HCEC 1CT (cell line): ENCODE measurements around the gene FRMD5.
A peak's percentile ranks its signal among the peaks of the same experiment; 100 is the strongest.

Source experiments
- DNase-seq: peaks from one replicate; pipeline ENCODE4 v3.0.0-alpha.2; 2017

Gene FRMD5

DNA sequence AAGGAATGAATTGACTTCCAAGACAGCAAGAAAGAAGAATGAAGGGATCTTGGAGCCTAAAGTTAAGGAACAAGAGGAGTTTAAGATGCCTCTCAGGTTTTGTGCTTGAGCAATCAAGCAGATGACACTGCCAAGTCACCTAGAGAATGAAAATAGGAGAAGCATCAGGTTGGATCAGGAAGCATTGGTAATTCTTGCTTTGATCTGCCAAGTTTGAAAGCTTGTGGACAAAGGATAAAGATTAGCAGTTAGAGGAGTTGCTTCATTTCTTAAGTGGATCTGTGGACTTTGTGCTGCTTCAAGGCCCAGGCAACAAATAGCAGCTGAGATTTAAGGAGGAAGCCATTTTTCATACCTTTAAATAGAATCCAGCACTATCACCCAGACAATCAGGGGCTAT is 35.6 kb downstream of the FRMD5 start:
- DNase-seq: no peak

DNA sequence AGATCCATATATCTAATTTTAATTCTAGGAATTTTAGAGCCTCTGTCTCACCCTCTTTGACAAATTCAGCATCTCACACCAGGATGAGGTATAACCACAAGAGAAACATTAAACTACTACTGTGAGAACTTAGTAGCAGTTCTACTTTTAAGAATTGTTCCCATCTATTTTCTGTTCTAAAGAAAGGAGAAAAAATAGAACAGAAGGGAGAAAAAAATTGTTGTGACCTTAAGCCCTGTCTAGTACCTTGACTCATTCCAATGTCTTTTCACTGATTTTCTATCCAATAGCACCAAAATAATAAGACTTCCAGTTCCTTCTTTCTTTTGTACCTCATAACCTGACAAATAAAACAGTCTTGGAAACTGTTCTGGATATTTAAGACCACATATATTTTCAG is 37.0 kb downstream of the FRMD5 start:
- DNase-seq: peak; percentile 54

DNA sequence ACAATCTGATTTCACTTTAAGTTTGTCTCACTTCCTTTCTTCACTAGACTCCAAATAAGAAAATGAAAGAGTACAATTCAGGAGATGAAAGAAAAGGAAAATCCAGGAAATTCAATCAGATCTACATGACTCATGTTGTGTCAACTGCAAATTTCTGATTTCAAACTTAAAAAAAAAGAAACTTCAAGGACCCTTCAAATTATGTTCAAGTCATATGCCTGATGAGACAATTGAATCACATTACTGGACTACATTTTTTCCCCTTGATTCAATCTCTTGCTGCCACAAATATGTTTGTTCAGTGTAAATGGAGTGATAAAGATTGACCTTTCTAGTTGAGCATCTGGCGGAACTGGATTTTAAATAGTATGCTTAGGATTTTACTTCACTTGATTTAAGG is 37.4 kb downstream of the FRMD5 start:
- peak; percentile 98 for DNase-seq

DNA sequence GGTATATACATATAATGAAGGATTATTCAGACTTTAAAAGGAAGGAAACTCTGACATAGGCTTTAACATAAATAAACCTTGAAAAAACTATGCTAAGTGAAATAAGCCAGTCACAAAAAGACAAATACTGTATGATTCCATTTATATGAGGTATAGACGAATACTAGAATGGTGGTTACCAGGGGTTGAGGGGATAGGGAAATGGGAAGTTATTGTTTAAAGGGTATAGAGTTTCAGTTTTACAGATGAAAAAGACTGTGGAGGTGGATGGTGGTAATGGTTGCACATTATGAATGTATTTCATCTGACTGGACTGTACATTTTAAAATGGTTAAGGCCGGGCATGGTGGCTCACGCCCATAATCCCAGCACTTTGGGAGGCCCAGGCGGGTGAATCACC is 41.7 kb downstream of the FRMD5 start:
- no peak for DNase-seq

DNA sequence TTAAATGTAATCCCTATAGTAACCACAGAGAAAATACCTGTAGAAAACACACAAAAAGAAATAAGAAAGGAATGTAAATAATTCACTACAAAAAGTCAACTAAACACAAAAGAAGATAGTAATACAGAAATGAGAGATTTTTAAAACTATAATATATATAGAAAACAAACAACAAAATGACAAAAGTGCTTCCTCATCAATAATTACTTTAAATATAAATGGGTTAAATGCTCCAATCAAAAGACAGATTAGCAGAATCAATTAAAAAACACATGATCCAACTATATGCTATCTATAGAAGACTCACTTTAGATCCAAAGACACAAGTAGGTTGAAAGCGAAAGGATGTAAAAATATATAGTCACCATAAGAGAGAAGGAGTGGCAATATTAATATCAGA is 45.8 kb downstream of the FRMD5 start:
- DNase-seq: no peak

DNA sequence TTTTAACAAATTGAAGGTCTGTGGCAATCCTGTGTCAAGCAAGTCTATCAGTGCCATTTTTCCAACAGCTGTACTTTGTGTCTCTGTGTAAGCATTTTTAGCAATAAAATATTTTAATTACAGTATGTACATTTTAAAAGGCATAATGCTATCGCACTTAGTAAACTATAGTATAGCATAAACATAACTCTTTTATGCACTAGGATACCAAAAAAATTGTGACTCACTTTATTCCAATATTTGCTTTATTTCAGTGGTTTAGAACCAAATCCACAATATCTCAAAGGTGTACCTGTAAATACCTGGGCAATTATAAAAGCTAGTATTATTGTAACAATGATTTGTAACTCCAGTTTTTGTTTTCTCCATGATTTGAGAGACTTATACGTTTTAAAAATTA is 46.5 kb downstream of the FRMD5 start:
- DNase-seq: no peak

DNA sequence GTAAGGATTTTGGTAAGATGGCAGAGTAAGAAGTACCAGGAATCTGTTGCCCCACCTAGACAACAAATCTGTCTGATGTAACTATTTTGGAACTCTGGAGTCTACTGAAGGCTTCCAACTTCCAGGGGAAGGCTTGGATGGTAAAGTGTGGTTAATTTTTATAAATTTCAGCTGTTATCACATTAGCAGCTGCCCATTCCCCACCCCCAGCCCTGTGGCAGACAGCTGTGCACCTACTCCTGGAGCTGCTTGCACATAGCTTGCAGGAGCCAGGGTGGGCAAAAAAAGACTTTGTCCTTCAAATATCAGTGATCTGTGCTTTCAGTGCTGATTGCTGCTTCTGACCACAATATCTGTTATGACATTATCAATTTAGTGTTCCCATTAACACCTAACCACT is 47.4 kb downstream of the FRMD5 start:
- no peak for DNase-seq

DNA sequence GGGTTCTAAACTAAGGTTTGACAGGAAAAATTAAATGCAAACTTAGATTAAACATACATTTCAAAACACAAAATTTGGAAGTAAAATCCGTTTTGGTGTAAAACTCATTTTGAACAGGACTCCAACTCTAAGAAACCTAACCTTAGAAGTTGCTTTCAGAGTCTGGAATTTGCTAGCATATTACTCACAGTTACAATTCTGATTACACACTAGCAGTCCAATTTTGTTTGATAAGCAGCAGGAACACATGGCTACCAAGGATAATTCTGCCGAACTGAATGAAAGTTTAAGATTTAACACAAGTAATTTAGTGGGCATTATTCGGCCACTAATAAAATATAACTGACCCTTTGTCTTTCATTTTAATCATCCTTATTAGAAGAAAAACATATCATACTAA is 49.6 kb downstream of the FRMD5 start:
- DNase-seq: no peak

DNA sequence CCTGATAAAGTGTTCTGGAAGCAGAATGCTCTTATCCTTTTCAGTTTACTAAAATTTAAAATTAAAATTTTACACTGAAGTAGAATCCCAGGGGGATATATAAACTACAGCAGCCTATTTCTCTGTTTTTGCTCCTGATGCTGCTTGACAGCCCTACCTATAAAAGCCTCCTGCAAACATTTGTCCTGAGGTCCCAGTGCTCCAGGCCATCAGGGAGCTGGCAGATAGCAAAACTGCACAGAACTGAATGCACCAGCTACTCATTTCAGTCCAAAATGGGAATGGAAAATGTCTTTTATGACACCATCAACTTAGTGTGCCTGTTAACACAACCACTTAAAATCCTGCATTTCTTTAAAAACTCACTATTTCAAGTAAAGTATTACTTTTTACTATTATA is 50.1 kb downstream of the FRMD5 start:
- no peak for DNase-seq

DNA sequence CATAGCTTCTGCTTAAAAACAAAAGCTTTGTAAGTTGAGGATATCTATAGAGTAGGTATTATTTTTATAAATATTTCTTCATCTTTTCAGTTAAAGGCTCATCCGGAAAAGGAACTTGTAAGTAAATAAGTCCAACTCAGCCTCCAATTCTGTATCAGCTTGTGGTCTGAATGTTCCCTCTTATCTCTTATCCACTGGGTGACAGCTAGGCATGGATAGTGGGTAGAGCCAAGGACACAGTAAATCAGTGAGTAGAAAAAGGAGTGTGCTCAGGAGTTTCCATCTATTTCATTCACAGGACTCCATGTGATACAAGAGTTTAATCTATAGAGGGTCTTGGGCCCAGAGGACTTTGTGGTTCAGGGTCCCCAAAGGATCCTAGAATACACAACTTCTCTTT is 50.9 kb downstream of the FRMD5 start:
- no peak for DNase-seq

DNA sequence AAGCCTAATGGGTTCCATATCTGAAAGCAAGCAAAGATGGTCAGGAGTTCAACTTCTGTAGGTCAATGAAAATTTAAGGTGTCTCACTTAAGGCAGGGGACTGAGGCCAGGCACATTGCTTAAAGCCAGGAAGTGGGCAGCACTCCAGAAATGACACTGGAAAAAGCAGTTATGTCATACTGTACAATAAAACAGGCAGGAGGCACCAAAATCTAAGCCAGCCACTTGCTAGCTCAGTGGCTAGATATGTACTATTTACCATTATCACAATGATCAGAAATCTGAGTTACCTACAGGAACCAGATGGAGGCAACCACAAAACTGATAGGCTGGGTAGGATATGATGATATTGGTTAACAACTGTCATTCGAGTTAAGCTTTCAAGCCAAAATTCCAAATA is 57.3 kb downstream of the FRMD5 start:
- DNase-seq: peak; percentile 30

DNA sequence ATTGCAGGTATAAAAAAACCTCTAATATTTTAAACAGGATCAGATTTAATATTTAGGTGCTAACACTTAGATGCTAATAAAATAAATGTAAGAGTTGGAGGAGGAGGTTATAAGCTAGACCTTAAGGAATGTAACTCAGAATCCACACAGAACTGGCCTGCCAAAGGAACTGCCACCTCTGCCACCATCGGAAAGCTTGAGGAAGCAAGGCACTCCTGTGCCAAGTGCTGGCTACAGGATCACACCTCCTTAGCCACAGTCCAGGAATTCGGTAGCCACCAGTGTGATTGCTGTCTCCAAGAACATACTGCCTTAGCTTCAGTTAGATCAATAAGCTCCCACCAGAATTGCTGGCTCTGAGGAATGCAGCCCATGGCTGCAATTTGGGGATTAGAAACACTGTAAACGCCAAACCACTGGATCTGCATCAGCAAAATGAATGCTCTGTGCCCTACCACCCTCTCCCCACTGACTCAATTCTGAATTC is 58.0 kb downstream of the FRMD5 start:
- no peak for DNase-seq

DNA sequence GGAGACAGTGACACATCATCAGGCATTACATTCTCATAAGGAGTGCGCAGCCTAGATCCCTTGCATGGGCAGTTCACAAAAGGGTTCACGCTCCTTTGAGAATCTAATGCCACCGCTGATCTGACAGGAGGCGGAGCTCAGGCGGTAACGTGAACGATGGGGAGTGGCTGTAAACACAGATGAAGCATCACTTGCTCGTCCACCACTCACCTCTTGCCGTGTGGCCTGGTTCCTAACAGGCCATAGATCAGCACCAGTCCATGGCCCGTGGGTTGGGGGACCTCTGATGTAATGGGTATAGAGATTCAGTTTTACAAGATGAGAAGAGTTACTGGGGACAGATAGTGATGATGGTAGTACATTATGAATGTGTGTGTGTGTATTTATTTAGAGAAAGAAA is 63.0 kb downstream of the FRMD5 start:
- DNase-seq: no peak

DNA sequence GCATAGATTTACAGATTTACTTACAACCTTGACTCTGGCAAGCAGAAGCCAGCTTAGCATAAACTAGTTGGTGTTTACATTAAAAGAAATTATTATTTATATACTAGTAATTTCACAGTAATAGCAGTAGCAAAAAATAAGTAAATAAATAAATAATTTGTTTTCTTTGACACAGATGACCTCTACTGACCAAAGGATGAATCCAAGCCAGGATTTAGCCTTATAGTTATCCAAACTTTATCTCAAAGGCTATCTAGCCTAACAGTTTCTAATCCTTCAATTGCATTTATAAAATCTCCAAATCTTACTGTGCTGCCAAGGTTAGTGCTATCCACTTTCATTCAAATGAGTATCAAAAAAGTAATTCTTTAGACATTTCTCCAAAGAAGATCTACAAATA is 64.3 kb downstream of the FRMD5 start:
- DNase-seq: no peak

DNA sequence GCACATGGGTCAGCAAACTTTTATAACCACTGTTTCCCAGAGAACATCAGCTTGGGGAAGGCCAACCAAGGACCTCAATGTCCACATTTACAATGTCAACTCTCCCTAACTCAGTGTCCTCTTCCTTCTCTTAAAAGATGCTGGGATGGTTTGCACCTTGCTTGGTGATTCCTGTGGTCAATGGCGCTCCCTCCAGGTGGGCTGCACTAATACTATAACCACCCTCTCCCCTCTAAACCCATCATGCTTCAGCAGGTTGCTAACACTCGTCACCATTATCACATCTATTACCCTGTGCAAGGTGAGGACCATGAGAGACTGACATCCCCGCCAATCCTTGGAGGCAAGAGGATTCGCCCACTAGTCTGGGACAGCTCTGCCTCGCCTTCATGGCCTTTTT is 65.2 kb downstream of the FRMD5 start:
- DNase-seq: no peak

DNA sequence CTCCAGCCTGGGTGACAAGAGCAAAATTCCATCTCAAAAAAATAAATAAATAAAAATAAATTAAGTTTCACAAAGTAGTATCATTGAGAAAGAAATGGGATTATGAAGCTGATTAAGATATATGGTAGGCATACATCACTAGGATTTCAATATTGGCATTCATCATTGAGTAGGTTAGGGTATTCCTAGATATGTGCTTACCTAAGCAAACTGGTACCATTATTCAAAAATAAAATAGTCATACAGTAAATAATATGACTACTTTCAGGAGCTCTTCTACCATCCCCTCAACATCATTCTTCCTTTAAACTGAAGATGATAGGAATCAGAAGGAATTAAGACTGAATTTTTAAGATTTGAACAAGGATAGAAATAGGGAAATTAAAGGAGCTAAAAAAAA is 66.6 kb downstream of the FRMD5 start:
- no peak for DNase-seq

DNA sequence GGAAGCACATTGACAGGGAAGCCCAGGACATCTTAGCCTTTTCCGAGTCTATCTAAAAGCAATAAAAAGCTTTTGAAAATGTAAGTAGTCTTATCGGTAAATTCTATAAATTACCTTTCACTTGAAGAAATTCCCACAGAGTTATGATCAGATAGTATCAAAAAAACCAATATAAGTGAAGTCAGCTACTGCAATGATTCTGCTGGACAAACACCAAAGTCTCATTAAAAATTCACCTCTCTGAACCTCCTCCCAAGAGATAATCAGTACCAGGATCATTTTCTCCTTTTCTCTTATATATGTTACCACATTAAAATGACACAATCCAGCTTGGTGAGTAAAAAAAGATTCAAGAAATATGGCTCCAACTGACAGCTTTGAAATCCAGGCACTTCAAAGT is 69.2 kb downstream of the FRMD5 start:
- no peak for DNase-seq

DNA sequence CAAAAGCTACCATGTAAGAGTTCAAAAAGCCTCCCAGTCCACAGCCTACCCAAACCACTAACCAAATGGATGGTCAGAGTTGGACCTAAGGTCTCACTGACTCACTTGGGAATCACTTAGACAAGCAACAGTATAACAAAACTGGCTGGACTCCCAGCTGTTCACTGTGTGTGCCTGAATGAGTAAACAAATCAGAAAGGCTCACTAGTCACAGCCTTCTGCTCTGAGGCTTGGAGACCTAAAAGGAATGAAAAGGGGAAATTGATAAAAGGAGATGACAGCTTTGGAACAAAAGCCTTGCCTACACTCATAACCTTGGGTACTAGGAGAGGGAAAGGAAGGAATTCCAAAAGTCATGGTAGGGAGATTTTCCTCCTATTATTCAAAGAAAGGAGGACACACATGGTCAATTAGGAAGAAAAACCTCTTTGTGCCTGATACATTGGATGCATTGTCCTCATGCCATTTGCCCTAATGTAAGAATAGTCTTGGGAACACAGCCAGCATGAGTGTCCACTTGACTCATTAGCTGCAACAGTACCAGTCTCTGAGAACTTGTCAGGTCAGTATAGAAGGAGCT is 92.3 kb downstream of the FRMD5 start:
- peak; percentile 98 for DNase-seq

DNA sequence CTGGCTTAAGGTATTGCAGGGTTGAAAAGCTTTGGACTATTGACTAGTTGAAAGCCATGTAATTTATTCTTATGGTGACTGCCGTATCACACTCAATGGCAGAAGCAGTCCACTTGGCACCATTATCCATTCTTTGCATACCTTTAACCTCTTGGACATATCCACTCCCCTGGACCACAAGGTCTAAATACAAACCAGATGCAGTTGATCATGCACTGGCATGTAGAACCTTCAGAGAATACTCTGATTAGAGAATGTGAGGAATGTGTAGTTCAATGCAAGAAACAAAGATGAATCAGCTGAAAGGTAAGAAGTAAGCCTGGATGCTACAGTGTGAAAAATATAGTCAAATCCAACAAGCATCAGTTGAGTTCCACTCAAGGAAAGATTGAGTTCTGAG is 93.1 kb downstream of the FRMD5 start:
- DNase-seq: peak; percentile 71

DNA sequence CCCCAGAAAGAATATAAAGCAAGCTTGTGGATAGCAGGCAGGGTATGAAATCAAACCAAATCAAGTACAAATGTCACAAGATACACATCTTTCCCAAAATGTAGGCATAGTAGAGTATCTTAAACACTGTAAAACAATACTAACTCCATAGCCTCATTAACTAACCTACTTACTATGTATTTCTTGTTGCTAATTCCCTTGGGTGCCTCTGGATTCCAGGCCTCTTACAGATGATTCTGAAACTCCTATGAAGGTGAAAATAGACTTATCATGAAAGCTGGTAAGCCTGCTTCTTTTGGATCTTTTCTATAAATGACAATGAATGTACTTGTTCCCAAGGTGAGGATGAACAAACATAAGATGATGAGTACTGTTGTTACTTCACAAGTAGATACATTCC is 93.8 kb downstream of the FRMD5 start:
- no peak for DNase-seq

DNA sequence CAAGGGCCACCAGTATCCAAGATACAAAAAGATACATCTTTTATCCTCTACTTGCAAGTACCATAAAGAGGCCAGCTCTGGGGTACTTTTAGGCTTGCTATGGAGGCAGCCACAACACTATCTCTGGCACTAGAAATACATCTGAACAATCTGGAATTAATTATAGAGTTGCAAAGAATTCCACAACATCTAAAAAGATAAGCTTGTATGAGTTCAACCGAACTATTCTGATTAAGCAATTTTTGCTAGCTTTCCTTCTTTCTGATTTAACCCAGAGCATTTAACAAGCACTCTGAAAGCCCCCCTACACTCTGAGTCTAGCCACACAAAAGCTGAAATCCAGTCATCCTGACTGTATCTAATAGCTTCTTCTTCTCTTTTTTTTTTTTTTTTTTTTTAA is 95.4 kb downstream of the FRMD5 start:
- peak; percentile 11 for DNase-seq

DNA sequence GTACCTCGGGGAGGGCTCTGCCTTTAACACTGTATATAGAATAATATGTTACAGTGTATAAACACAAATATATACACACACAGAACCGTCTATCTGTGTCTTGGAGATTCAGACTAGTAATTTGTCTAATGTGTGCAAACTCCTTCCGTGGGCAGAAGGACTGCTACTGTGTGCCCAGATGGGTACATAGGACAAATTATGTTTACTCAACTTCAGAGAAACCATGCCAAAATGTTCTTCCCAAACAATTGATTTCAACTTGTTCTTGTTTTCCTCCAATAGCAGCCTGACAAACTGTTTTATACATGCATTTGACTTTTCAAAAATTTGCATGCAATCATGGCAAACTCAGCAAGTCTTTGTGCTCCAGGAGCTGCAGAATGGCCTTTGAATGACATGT is 97.5 kb downstream of the FRMD5 start:
- no peak for DNase-seq

DNA sequence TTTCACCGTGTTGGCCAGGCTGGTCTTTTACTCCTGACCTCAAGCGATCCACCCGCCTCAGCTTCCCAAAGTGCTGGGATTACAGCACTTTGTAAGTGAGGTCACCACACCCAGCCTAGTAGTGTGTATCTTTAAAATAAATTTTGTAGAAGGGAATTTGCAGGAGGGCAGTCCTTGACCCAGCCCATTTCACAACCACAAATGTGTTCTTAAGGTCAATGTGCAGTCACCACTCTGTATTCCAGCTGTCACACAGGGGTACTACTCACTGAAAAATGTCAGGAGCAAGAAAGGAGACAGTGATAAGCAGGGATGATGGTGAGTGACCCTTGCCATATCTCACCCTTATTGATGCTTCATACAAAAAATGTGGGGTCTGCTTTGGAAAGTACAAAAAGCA is 98.5 kb downstream of the FRMD5 start:
- DNase-seq: peak; percentile 32

DNA sequence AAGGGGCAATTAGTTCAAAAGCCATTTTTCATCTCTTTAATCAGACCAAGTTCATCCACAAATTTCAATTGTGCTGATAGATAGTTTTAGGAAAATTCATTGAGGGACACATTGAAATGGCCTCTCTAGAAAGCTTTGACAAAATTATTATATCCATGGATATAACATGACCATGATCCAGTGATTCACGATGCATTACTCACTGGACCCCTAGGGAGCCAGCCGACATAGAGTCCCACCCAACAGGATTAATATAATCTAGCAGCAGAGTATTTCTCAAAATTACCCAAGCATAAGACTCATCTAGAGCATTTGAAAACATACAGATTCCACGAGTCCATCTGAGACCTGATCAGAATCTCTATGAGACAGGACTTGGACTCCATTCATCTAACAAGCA is 100.3 kb downstream of the FRMD5 start:
- DNase-seq: no peak

DNA sequence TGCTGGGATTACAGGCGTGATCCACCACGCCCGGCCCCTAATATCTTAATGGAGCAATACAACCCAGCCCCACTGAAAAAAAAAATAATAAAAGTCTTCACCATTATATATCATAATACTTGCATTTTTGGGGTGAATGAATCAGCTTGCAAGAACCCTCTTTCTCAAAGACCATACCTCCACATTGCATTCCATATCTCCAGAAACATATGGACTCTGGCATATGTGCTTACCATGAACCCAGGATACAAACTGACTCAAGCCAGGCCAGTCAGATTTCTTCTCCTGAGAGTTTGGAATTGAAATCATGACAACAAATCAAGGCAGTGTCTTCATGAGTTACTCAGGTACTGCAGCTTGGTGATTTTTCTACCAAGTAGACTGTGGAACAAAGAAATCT is 101.2 kb downstream of the FRMD5 start:
- DNase-seq: peak; percentile 30

DNA sequence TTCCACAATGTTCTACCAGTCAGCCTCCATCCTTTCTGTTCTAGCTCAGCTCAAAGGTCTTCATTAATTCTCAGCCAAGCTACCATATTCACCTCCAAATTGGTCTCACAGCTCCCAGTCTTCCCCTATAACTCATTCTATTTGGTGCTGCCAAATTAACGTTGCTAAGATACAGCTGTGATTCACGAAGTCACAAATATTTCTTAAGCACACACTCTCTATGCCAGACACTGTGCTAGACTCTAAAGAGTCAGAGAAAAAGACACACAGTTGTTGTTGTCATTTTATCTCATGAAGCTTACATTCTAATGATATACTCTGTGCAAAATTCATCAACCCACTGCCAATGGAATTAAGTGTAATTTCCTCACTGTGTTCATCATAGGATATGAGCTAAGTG is 102.8 kb downstream of the FRMD5 start:
- peak; percentile 72 for DNase-seq
